PC-9 (cell line): ENCODE measurements around the gene IL2RG. TPM values are rescaled to one million over a fixed set of nuclear protein-coding genes. Genes with fewer than 3 reads are reported as not detected.

Experiments
- BruUV-seq: library from RNA; stranded (reverse); fragments of 400-500 nt; replicated peaks from 2 replicates; lab custom pipeline; 2021; lab: Mats Ljungman, UMichigan
- CTCF ChIA-PET: fragments of 300-600 bp; sonication (Branson Sonifier 250); formaldehyde crosslinking; loops from one replicate; lab custom pipeline; 2022; ENCODE audit warnings: antibody characterized with exemption; lab: Charles Lee
- POLR2A ChIA-PET: fragments of 300-600 bp; sonication (Branson Sonifier 250); formaldehyde crosslinking; loops from one replicate; lab custom pipeline; 2022; ENCODE audit warnings: antibody characterized with exemption; ENCODE audit not compliant: unreplicated experiment; lab: Charles Lee
- DNase-seq, 2 experiments: peaks; one replicate each; pipeline versions ENCODE4 v3.0.0 to v3.0.0-alpha.2; 2015 to 2022; ENCODE audit warnings: mixed read lengths in 1 of 2
- H2AFZ ChIP-seq: fragments of 200-600 bp; sonication (generic); 2 replicates; pipeline ENCODE4 v1.8.1; 2017; ENCODE audit warnings: antibody characterized with exemption
- H3F3A ChIP-seq: fragments of 200-600 bp; sonication (generic); 2 replicates; pipeline ENCODE4 v1.8.1; 2017; ENCODE audit warnings: antibody characterized with exemption, mild to moderate bottlenecking, low read depth; ENCODE audit not compliant: insufficient read depth
- H3K27ac ChIP-seq: fragments of 200-600 bp; sonication (generic); 2 replicates; pipeline ENCODE4 v1.6.1; 2016; ENCODE audit warnings: mixed run types
- H3K27me3 ChIP-seq: fragments of 200-600 bp; sonication (generic); 2 replicates; pipeline ENCODE4 v1.6.1; 2016; ENCODE audit warnings: low read depth, mixed run types; ENCODE audit not compliant: insufficient read depth
- H3K36me3 ChIP-seq: fragments of 200-600 bp; sonication (generic); 2 replicates; pipeline ENCODE4 v1.6.1; 2016; ENCODE audit warnings: low read depth, mixed run types
- H3K4me1 ChIP-seq: fragments of 200-600 bp; sonication (generic); replicated peaks from 2 replicates; pipeline ENCODE4 v1.6.1; 2016; ENCODE audit warnings: mixed run types; ENCODE audit not compliant: insufficient read depth
- H3K4me2 ChIP-seq: fragments of 200-600 bp; sonication (generic); 2 replicates; pipeline ENCODE4 v1.6.1; 2017; ENCODE audit warnings: mixed run types
- H3K4me3 ChIP-seq: fragments of 200-600 bp; sonication (generic); 2 replicates; pipeline ENCODE4 v1.6.1; 2016; ENCODE audit warnings: mixed run types
- H3K79me2 ChIP-seq: fragments of 200-600 bp; sonication (generic); 2 replicates; pipeline ENCODE4 v1.6.1; 2017; ENCODE audit warnings: low read depth, mixed run types
- H3K9me2 ChIP-seq: fragments of 200-600 bp; sonication (generic); 2 replicates; pipeline ENCODE4 v1.8.1; 2017; ENCODE audit warnings: mild to moderate bottlenecking; ENCODE audit not compliant: insufficient read depth
- H3K9me3 ChIP-seq: fragments of 200-600 bp; sonication (generic); 2 replicates; pipeline ENCODE4 v1.8.1; 2016; ENCODE audit warnings: low read depth; ENCODE audit not compliant: insufficient read depth
- H4K20me1 ChIP-seq: fragments of 200-600 bp; sonication (generic); 2 replicates; pipeline ENCODE4 v1.8.1; 2017; ENCODE audit not compliant: insufficient read depth
- EZH2 ChIP-seq: fragments of 200-600 bp; sonication (generic); IDR thresholded peaks from 2 replicates; pipeline ENCODE4 v1.8.0; 2017; ENCODE audit warnings: antibody characterized with exemption, low read depth
- intact Hi-C: fragments of 100-400 bp; cut with micrococcal nuclease; formaldehyde crosslinking; loops from one replicate; pipeline ENCODE4 v1.10.0; 2022; ENCODE audit not compliant: unreplicated experiment
- total RNA-seq: library from RNA; stranded (reverse); gene quantifications from 2 replicates; pipeline ENCODE4 v1.2.3, GENCODE V29; 2021
- TF ChIP-seq, protein P1 (sequence below): fragments of 200-600 bp; sonication (generic); conservative IDR thresholded peaks from 2 replicates; pipeline ENCODE4 v1.6.1; 2017; ENCODE audit warnings: mixed run types, antibody characterized with exemption, mild to moderate bottlenecking, moderate library complexity

Gene IL2RG
- total RNA-seq, 1 experiment from 2014 or later: not detected

DNA sequence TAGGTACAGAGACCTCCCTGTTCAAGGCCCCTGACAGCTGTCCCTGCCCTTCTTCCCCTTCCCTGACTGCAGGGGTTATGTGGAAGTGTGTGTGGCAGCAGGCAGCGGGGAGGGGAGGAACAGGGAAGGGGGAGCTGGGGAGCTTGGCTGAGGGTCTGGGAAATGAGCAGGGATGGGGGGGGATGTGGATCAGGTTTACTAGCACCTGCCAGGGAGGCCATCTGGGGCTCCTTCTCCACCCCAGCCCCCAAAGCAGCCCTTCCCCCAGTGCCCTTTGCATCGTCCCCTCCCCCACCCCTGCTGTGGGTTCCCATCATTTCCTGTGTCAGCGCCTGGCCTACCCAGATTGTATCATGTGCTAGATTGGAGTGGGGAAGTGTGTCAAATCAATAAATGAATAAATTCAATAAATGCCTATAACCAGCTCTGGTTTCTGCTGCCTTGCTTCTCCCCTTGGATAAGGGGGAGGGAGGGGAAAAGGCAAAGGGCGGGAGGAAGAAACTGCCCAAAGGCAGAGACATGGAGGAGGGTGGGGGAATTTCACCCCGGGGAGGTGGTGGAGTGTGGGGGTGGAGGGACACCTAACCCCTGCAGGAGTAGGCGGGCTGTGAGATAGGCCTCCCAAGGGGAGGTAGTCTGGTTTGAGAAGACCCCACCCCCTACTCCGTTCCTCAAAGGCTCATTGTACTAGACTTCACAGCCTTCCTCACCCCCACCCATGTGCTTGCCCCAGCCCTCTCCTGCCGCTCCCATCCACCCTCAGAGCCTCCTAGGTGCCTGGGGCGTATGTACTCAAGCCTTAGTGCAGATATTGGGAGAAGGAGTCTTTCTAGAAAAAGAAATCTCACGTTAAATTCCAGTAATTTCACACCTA is 8.0 kb downstream of the IL2RG start:
- intact Hi-C loops: no loop called here
- Histone ChIP-seq H4K20me1 (no peaks in the 10 kb centered on the region), H3K36me3 (no peaks in the 10 kb centered on the region), H3F3A (no peaks in the 10 kb centered on the region), H3K4me3 (no peak overlapping the region), H3K9me3 (no peaks in the 10 kb centered on the region), H3K4me1 (no peaks in the 10 kb centered on the region), H3K27me3 (no peaks in the 10 kb centered on the region), H3K4me2 (no peak overlapping the region), H3K9me2 (no peaks in the 10 kb centered on the region), H3K79me2 (no peaks in the 10 kb centered on the region), H3K27ac (no peak overlapping the region), H2AFZ (no peak overlapping the region)
- DNase-seq: no peak
- TF ChIP-seq, protein P1, sequence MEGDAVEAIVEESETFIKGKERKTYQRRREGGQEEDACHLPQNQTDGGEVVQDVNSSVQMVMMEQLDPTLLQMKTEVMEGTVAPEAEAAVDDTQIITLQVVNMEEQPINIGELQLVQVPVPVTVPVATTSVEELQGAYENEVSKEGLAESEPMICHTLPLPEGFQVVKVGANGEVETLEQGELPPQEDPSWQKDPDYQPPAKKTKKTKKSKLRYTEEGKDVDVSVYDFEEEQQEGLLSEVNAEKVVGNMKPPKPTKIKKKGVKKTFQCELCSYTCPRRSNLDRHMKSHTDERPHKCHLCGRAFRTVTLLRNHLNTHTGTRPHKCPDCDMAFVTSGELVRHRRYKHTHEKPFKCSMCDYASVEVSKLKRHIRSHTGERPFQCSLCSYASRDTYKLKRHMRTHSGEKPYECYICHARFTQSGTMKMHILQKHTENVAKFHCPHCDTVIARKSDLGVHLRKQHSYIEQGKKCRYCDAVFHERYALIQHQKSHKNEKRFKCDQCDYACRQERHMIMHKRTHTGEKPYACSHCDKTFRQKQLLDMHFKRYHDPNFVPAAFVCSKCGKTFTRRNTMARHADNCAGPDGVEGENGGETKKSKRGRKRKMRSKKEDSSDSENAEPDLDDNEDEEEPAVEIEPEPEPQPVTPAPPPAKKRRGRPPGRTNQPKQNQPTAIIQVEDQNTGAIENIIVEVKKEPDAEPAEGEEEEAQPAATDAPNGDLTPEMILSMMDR: no peak
- TF ChIP-seq EZH2: no peak
- CTCF ChIA-PET: no interaction called here
- no TSS peak for BruUV-seq
- POLR2A ChIA-PET: no interaction called here

DNA sequence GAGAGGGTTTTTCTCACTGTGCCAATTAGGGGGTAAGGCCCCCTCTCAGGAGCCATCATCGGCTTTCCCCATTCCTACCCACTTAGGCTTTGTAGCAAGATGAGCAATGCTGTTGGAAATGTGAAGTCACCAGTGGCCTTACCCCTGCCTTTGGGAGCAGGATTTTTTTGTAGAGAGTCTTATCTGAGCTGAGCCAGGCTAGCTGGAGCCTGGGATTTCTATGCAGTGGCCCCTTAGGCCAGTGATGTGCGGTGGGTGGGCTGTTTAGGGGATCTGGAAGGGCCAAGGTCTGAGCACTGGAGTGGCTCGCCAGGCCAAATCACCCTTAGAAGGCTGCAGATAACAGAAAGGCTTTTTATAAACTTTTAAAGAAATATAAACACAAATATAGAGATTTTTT is 9.1 kb downstream of the IL2RG start:
- Histone ChIP-seq H2AFZ (no peak overlapping the region), H3K27me3 (no peaks in the 10 kb centered on the region), H3K9me2 (no peaks in the 10 kb centered on the region), H3K9me3 (no peaks in the 10 kb centered on the region), H3K4me1 (no peaks in the 10 kb centered on the region), H3K79me2 (no peaks in the 10 kb centered on the region), H3K4me3 (no peak overlapping the region), H3F3A (no peaks in the 10 kb centered on the region), H3K4me2 (no peak overlapping the region), H3K36me3 (no peaks in the 10 kb centered on the region), H4K20me1 (no peaks in the 10 kb centered on the region), H3K27ac (no peak overlapping the region)
- DNase-seq: no peak
- TF ChIP-seq, protein P1: no peak
- no peak for TF ChIP-seq EZH2
- POLR2A ChIA-PET: no interaction called here
- intact Hi-C loops: no loop called here
- CTCF ChIA-PET: no interaction called here
- BruUV-seq: TSS peak; percentile 15

DNA sequence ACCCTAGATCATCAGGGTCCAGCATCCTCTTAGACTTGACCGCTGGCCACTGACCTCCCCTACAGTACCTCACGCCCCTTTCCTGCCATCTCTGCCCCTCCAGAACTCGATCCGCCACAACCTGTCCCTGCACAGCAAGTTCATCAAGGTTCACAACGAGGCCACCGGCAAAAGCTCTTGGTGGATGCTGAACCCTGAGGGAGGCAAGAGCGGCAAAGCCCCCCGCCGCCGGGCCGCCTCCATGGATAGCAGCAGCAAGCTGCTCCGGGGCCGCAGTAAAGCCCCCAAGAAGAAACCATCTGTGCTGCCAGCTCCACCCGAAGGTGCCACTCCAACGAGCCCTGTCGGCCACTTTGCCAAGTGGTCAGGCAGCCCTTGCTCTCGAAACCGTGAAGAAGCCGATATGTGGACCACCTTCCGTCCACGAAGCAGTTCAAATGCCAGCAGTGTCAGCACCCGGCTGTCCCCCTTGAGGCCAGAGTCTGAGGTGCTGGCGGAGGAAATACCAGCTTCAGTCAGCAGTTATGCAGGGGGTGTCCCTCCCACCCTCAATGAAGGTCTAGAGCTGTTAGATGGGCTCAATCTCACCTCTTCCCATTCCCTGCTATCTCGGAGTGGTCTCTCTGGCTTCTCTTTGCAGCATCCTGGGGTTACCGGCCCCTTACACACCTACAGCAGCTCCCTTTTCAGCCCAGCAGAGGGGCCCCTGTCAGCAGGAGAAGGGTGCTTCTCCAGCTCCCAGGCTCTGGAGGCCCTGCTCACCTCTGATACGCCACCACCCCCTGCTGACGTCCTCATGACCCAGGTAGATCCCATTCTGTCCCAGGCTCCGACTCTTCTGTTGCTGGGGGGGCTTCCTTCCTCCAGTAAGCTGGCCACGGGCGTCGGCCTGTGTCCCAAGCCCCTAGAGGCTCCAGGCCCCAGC is 10.5 kb downstream of the IL2RG start:
- Histone ChIP-seq H3K36me3 (no peaks in the 10 kb centered on the region), H3K27me3 (no peaks in the 10 kb centered on the region), H2AFZ (no peak overlapping the region), H3K9me3 (no peaks in the 10 kb centered on the region), H3K27ac (no peak overlapping the region), H3K4me2 (no peak overlapping the region), H3K4me1 (no peaks in the 10 kb centered on the region), H4K20me1 (no peaks in the 10 kb centered on the region), H3K79me2 (no peaks in the 10 kb centered on the region), H3K9me2 (no peaks in the 10 kb centered on the region), H3F3A (no peaks in the 10 kb centered on the region), H3K4me3 (no peak overlapping the region)
- DNase-seq: no peak
- TF ChIP-seq, protein P1: no peak
- no peak for TF ChIP-seq EZH2
- BruUV-seq: no TSS peak
- intact Hi-C loops: no loop called here
- CTCF ChIA-PET: interaction anchor here (0.5 to 0.6 kb wide), 2 partner anchors 130 to 230 kb away, joined by 4 read pairs; no protein-coding TSS in a partner anchor
- POLR2A ChIA-PET: no interaction called here
